Measurements from ENCODE around the gene RAB3IL1. TPM values are rescaled to one million over a fixed set of nuclear protein-coding genes. Genes with fewer than 3 reads are reported as not detected.

RAB3IL1 gene
- total RNA-seq, 4 donors from 2014 or later = 2.6 to 8.9 (median 5.4) TPM

- peaks cover 13% of the 10 kb centered on the region for H3K4me1 ChIP-seq
- no peaks in the 10 kb centered on the region for H3K9me3 ChIP-seq
- H3K4me3 ChIP-seq = no peak overlapping the region
- WGBS = 94% methylated on average over 3 of the region's 3 CpGs
- H3K27me3 ChIP-seq = no peaks in the 10 kb centered on the region
- DNase-seq (ENCODE audit: low spot score in 2 of 2) = no peak
- H3K36me3 ChIP-seq = peaks cover 49% of the 10 kb centered on the region
- no peak overlapping the region for H3K27ac ChIP-seq
- no peak for TF ChIP-seq CTCF (IDR thresholded peaks at IDR 0.05)
- no peak for TF ChIP-seq EP300 (IDR thresholded peaks at IDR 0.05)
- TF ChIP-seq POLR2AphosphoS5 (IDR thresholded peaks at IDR 0.05) = no peak
- no peak for TF ChIP-seq POLR2A (IDR thresholded peaks at IDR 0.05)
These were observed 13.5 kb downstream of the RAB3IL1 start for GRCh38 chr11:61903845-61904244.

GRCh38 chr11:61902313-61902712, 15.1 kb downstream of the RAB3IL1 start:
- DNase-seq (ENCODE audit: low spot score in 2 of 2) = no peak
- no peak overlapping the region for H3K4me3 ChIP-seq
- no peak for TF ChIP-seq CTCF (IDR thresholded peaks at IDR 0.05)
- no peak for TF ChIP-seq POLR2AphosphoS5 (IDR thresholded peaks at IDR 0.05)
- no peak for TF ChIP-seq EP300 (IDR thresholded peaks at IDR 0.05)
- TF ChIP-seq POLR2A (IDR thresholded peaks at IDR 0.05) = no peak
- peaks cover 46% of the 10 kb centered on the region for H3K36me3 ChIP-seq
- no peak overlapping the region for H3K27ac ChIP-seq
- 88% methylated on average over 11 of the region's 11 CpGs for WGBS
- H3K4me1 ChIP-seq = peaks cover 7% of the 10 kb centered on the region
- no peaks in the 10 kb centered on the region for H3K9me3 ChIP-seq
- no peaks in the 10 kb centered on the region for H3K27me3 ChIP-seq

- DNase-seq (ENCODE audit: low spot score in 2 of 2) = no peak
- Histone ChIP-seq H3K36me3 (peaks cover 38% of the 10 kb centered on the region), H3K27ac (no peak overlapping the region), H3K9me3 (no peaks in the 10 kb centered on the region), H3K4me3 (no peak overlapping the region), H3K4me1 (peaks cover 7% of the 10 kb centered on the region), H3K27me3 (no peaks in the 10 kb centered on the region)
- TF ChIP-seq POLR2AphosphoS5 (IDR thresholded peaks at IDR 0.05) = no peak
- TF ChIP-seq CTCF (IDR thresholded peaks at IDR 0.05) = no peak
- TF ChIP-seq POLR2A (IDR thresholded peaks at IDR 0.05) = no peak
- TF ChIP-seq EP300 (IDR thresholded peaks at IDR 0.05) = no peak
- WGBS = 100% methylated on average over 1 of the region's 10 CpGs
These were observed 16.0 kb downstream of the RAB3IL1 start for GRCh38 chr11:61901397-61901796.

GRCh38 chr11:61900251-61900650, 17.1 kb downstream of the RAB3IL1 start:
- Histone ChIP-seq H3K36me3 (peaks cover 34% of the 10 kb centered on the region), H3K9me3 (no peaks in the 10 kb centered on the region), H3K4me1 (peaks cover 7% of the 10 kb centered on the region), H3K4me3 (no peak overlapping the region), H3K27ac (no peak overlapping the region), H3K27me3 (no peaks in the 10 kb centered on the region)
- TF ChIP-seq POLR2AphosphoS5 (IDR thresholded peaks at IDR 0.05) (no peak), POLR2A (IDR thresholded peaks at IDR 0.05) (no peak), CTCF (IDR thresholded peaks at IDR 0.05) (no peak), EP300 (IDR thresholded peaks at IDR 0.05) (no peak)
- DNase-seq (ENCODE audit: low spot score in 2 of 2) = no peak
- 90% methylated on average over 16 of the region's 17 CpGs for WGBS

- 51% methylated on average over 21 of the region's 27 CpGs for WGBS
- Histone ChIP-seq H3K4me3 (no peak overlapping the region), H3K9me3 (no peaks in the 10 kb centered on the region), H3K27ac (no peak overlapping the region), H3K27me3 (no peaks in the 10 kb centered on the region), H3K4me1 (peaks cover 7% of the 10 kb centered on the region), H3K36me3 (peaks cover 29% of the 10 kb centered on the region)
- peak; percentile 90 to 92 for DNase-seq (ENCODE audit: low spot score in 2 of 2)
- TF ChIP-seq POLR2A (IDR thresholded peaks at IDR 0.05) (no peak), CTCF (IDR thresholded peaks at IDR 0.05) (peak; percentile 98 to 99)
These were observed 18.1 kb downstream of the RAB3IL1 start for GRCh38 chr11:61899146-61899841.
